ENCODE data around the gene PTRH1. TPM values are rescaled to one million over a fixed set of nuclear protein-coding genes. Genes with fewer than 3 reads are reported as not detected.
A peak's percentile ranks its signal among the peaks of the same experiment; 100 is the strongest.

The PTRH1 gene
- polyA plus RNA-seq, 1 of the 3 experiments (the other 2 are of a cell fraction), result 42.2 TPM

DNA sequence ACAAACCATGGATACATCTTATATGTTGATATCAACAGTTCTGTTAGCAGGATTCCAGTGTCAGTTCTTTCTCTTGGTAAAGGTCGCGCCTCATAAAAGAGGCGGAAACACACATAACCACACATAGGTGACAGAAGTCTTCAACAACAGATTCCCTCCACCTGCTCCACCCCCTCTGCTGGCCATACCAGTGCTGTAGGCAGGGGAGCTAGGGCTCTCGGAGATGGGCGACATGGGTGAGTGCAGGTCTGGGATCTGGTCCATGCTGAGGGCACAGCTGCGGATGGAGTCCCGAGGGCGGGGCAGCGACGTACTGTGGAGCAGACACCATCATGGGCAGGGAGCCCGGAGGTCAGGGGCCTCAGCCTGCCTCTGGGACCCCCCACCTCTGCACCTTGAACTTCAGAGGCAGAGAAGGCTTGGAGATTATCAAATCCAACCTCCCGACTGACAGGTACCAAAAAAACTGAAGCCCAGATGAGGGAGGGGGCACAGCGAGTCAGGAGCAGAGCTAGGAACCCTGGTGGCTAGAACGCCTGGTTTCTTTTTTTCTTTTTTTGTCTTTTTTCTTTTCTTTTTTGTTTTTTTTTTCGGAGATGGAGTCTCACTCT is 31.6 kb upstream of the PTRH1 start:
- H4K20me1 ChIP-seq (ENCODE audit: insufficient read depth), result no peaks in the 10 kb centered on the region
- ChIA-PET POLR2A (no interaction called here), CTCF (interaction anchor here (0.9 to 1.2 kb wide), 2 partner anchors 12 to 123 kb away, joined by 3 to 5 read pairs; partner anchors contain the start of gene TOR2A)
- H3K9me2 ChIP-seq, result no peaks in the 10 kb centered on the region
- no peak overlapping the region for H3K4me2 ChIP-seq
- no peak overlapping the region for H3K27ac ChIP-seq (ENCODE audit: low read depth in 2 of 2, low read length in 1 of 2)
- no peaks in the 10 kb centered on the region for H3K36me3 ChIP-seq (replicated peaks in 1 of 2; ENCODE audit: control insufficient read depth in 1 of 2, insufficient read depth in 2 of 2, low read length in 1 of 2)
- WGBS (ENCODE audit: low lambda C conversion rate), result 65% methylated on average over 10 of the region's 15 CpGs
- no peaks in the 10 kb centered on the region for H3K27me3 ChIP-seq (ENCODE audit: insufficient read depth)
- H3K9ac ChIP-seq, result no peak overlapping the region
- no peak overlapping the region for H3K4me3 ChIP-seq (ENCODE audit: low read depth in 2 of 2, low read length in 1 of 2)
- no peak overlapping the region for H2AFZ ChIP-seq (ENCODE audit: low read depth)
- H3K4me1 ChIP-seq (ENCODE audit: control insufficient read depth in 1 of 2, insufficient read depth in 2 of 2, low read depth in 1 of 2, low read length in 1 of 2), result no peaks in the 10 kb centered on the region; a peak in 1 of 4 replicates
- H3F3A ChIP-seq (replicated peaks; ENCODE audit: insufficient read depth), result no peaks in the 10 kb centered on the region
- no peaks in the 10 kb centered on the region for H3K79me2 ChIP-seq (ENCODE audit: insufficient read depth)
- DNase-seq, result no peak
- no peak for TF ChIP-seq MXI1 (IDR thresholded peaks at IDR 0.05; ENCODE audit: low read depth, low read length)
- TF ChIP-seq, protein P1, sequence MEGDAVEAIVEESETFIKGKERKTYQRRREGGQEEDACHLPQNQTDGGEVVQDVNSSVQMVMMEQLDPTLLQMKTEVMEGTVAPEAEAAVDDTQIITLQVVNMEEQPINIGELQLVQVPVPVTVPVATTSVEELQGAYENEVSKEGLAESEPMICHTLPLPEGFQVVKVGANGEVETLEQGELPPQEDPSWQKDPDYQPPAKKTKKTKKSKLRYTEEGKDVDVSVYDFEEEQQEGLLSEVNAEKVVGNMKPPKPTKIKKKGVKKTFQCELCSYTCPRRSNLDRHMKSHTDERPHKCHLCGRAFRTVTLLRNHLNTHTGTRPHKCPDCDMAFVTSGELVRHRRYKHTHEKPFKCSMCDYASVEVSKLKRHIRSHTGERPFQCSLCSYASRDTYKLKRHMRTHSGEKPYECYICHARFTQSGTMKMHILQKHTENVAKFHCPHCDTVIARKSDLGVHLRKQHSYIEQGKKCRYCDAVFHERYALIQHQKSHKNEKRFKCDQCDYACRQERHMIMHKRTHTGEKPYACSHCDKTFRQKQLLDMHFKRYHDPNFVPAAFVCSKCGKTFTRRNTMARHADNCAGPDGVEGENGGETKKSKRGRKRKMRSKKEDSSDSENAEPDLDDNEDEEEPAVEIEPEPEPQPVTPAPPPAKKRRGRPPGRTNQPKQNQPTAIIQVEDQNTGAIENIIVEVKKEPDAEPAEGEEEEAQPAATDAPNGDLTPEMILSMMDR (IDR thresholded peaks at IDR 0.05), result 0 out of 2 replicates have a peak, but pooled peaks have one; percentile 11
- no peaks in the 10 kb centered on the region for H3K9me3 ChIP-seq

DNA sequence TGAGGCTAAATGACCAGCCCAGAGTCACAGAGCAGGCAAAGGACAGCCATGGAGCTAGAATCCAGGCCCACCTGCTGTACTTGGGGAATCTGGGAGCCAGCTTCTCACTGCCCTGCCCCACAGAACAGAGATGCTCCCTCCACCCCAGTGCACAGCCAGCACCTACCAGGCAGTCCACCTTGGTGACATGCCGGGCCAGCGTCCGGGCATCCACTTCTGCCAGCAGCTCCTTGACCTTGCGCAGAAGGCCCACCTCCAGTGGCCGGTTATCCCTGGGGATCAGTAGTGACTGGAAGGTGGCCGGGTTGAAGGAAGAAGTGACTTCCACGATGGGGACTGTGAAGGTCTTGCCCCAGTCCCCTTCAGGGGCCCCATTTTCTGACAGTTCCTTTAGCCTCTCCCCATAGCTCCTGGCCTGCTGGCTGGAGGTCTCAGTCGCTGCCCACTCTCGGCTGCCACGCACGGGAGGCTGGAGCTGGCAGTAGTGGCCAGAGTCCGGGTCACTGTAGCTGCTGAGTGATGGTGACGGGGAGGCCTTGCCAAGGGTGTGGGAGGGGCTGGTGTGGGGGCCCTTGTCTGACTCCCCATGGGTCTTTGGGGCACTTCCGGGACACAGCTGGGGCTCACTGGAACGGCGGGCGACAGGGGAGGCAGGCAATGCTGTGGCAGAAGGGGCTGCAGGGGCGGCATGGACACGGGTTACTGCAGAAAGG is 29.1 kb upstream of the PTRH1 start:
- TF ChIP-seq, protein P1 (IDR thresholded peaks at IDR 0.05), result no peak
- no peak for TF ChIP-seq SMC3 (IDR thresholded peaks at IDR 0.05; ENCODE audit: low read depth, low read length)
- TF ChIP-seq TEAD4 (IDR thresholded peaks at IDR 0.05; ENCODE audit: borderline replicate concordance, insufficient read depth), result no peak
- no peak for TF ChIP-seq PBX3 (IDR thresholded peaks at IDR 0.05)
- no peak for TF ChIP-seq NFIC (IDR thresholded peaks at IDR 0.05; ENCODE audit: borderline replicate concordance)
- no peak for TF ChIP-seq REST (IDR thresholded peaks at IDR 0.05; ENCODE audit: low read depth, low read length)
- TF ChIP-seq ELF1 (IDR thresholded peaks at IDR 0.05), result no peak
- TF ChIP-seq ZBTB33 (IDR thresholded peaks at IDR 0.05; ENCODE audit: borderline replicate concordance, low read depth), result no peak
- TF ChIP-seq TCF12 (IDR thresholded peaks at IDR 0.05), result no peak
- TF ChIP-seq GABPA (IDR thresholded peaks at IDR 0.05; ENCODE audit: low read depth), result no peak
- no peak for TF ChIP-seq YY1 (IDR thresholded peaks at IDR 0.05; ENCODE audit: low read depth)
- CTCF ChIA-PET, result interaction anchor here (1.0 to 6.4 kb wide), 8 partner anchors 10 to 241 kb away, joined by 3 to 35 read pairs (median 11); partner anchors contain the start of genes CDK9 and TOR2A

More for the DNA sequence above, 29.1 kb upstream of the PTRH1 start:
- Histone ChIP-seq H3K27me3 (ENCODE audit: insufficient read depth) (no peaks in the 10 kb centered on the region), H3K4me3 (ENCODE audit: low read depth in 2 of 2, low read length in 1 of 2) (no peak overlapping the region), H3K4me2 (no peak overlapping the region), H3K79me2 (ENCODE audit: insufficient read depth) (no peaks in the 10 kb centered on the region), H4K20me1 (ENCODE audit: insufficient read depth) (no peaks in the 10 kb centered on the region), H3F3A (replicated peaks; ENCODE audit: insufficient read depth) (no peaks in the 10 kb centered on the region), H3K9ac (no peak overlapping the region), H3K9me2 (no peaks in the 10 kb centered on the region), H3K9me3 (no peaks in the 10 kb centered on the region), H3K27ac (ENCODE audit: low read depth in 2 of 2, low read length in 1 of 2) (no peak overlapping the region), H2AFZ (ENCODE audit: low read depth) (no peak overlapping the region), H3K4me1 (ENCODE audit: control insufficient read depth in 1 of 2, insufficient read depth in 2 of 2, low read depth in 1 of 2, low read length in 1 of 2) (no peaks in the 10 kb centered on the region; a peak in 1 of 4 replicates), H3K36me3 (replicated peaks in 1 of 2; ENCODE audit: control insufficient read depth in 1 of 2, insufficient read depth in 2 of 2, low read length in 1 of 2) (no peaks in the 10 kb centered on the region)
- POLR2A ChIA-PET, result interaction anchor here (0.6 to 1.6 kb wide), 4 partner anchors 10 to 125 kb away, joined by 3 to 6 read pairs (median 4); partner anchors contain the start of gene TOR2A
- 77% methylated on average over 8 of the region's 19 CpGs for WGBS (ENCODE audit: low lambda C conversion rate)
- DNase-seq, result no peak
